CD14-positive monocyte (primary cell): ENCODE data around the gene CTSA. TPM values are rescaled to one million over a fixed set of nuclear protein-coding genes. Genes with fewer than 3 reads are reported as not detected.

Source experiments
- DNase-seq, 3 donors: peaks; one replicate each; pipeline ENCODE4 v3.0.0-alpha.2; 2011 to 2022
- H2AFZ ChIP-seq: 2 replicates; pipeline ENCODE4 v1.6.0; 2012; ENCODE audit warnings: mild to moderate bottlenecking, low read depth, low read length, inconsistent platforms; ENCODE audit not compliant: insufficient read depth, poor library complexity, severe bottlenecking
- H3K27ac ChIP-seq, 2 donors: 1 replicate in 1 of 2; 2 replicates in 1 of 2; pipeline ENCODE4 v1.5.1; 2012 to 2013; ENCODE audit warnings: low read length in 2 of 2, control low read depth in 1 of 2, inconsistent platforms in 1 of 2, low read depth in 1 of 2, mild to moderate bottlenecking in 1 of 2
- H3K27me3 ChIP-seq, 2 donors: one replicate each; pipeline versions ENCODE4 v1.6.0 to v1.6.1; 2011 to 2013; ENCODE audit warnings: low read length in 2 of 2; ENCODE audit not compliant: control insufficient read depth in 2 of 2, insufficient read depth in 2 of 2
- H3K36me3 ChIP-seq, 2 donors: replicated peaks in 1 of 2; 1 replicate in 1 of 2; 2 replicates in 1 of 2; pipeline versions ENCODE4 v1.5.1 to v1.6.1; 2012 to 2013; ENCODE audit warnings: low read length in 2 of 2, control low read depth in 1 of 2, inconsistent platforms in 1 of 2, mild to moderate bottlenecking in 1 of 2; ENCODE audit not compliant: insufficient read depth in 2 of 2, control insufficient read depth in 1 of 2
- H3K4me1 ChIP-seq, 2 donors: 1 replicate in 1 of 2; 2 replicates in 1 of 2; pipeline versions ENCODE4 v1.5.1 to v1.6.1; 2012 to 2013; ENCODE audit warnings: low read length in 2 of 2, control low read depth in 1 of 2, inconsistent platforms in 1 of 2, mild to moderate bottlenecking in 1 of 2, moderate library complexity in 1 of 2; ENCODE audit not compliant: insufficient read depth in 2 of 2, control insufficient read depth in 1 of 2
- H3K4me2 ChIP-seq: replicated peaks from 2 replicates; pipeline ENCODE3; 2012; ENCODE audit warnings: low read length, moderate library complexity, mild to moderate bottlenecking; ENCODE audit not compliant: poor library complexity, severe bottlenecking; ENCODE audit errors: extremely low read depth
- H3K4me3 ChIP-seq, 3 experiments: fragments of 200-600 bp in 1 of 3; sonication (generic) in 1 of 3; replicated peaks in 1 of 3; 1 replicate in 2 of 3; 2 replicates in 1 of 3; pipeline ENCODE4 v1.5.1; 2011 to 2013; ENCODE audit warnings: low read length in 3 of 3, mild to moderate bottlenecking in 3 of 3, control low read depth in 2 of 3, low read depth in 2 of 3, inconsistent platforms in 1 of 3, moderate library complexity in 1 of 3
- H3K79me2 ChIP-seq: 2 replicates; pipeline ENCODE4 v1.6.0; 2012; ENCODE audit warnings: mild to moderate bottlenecking, control low read depth, inconsistent platforms, low read length, moderate library complexity; ENCODE audit not compliant: insufficient read depth
- H3K9ac ChIP-seq: 2 replicates; pipeline ENCODE4 v1.6.0; 2017; ENCODE audit warnings: low read length, mild to moderate bottlenecking; ENCODE audit not compliant: insufficient read depth, poor library complexity, severe bottlenecking
- H3K9me3 ChIP-seq, 2 donors: replicated peaks in 1 of 2; 1 replicate in 1 of 2; 2 replicates in 1 of 2; pipeline versions ENCODE4 v1.5.1 to v1.6.1; 2012 to 2013; ENCODE audit warnings: low read length in 2 of 2, control low read depth in 1 of 2; ENCODE audit not compliant: control insufficient read depth in 1 of 2, insufficient read depth in 1 of 2
- H4K20me1 ChIP-seq: 2 replicates; pipeline ENCODE4 v1.6.0; 2012; ENCODE audit warnings: mild to moderate bottlenecking, low read length, control low read depth, moderate library complexity; ENCODE audit not compliant: insufficient read depth
- H3K27ac Mint-ChIP-seq, 7 donors: one replicate each; pipeline ENCODE4 v1.8.0; 2020; ENCODE audit warnings: mild to moderate bottlenecking in 7 of 7, mixed read lengths in 7 of 7, moderate library complexity in 6 of 7, inconsistent platforms in 2 of 7
- H3K27me3 Mint-ChIP-seq, 3 donors: one replicate each; pipeline ENCODE4 v1.8.0; 2021 to 2022; ENCODE audit warnings: low read depth in 3 of 3, mild to moderate bottlenecking in 3 of 3, mixed read lengths in 3 of 3, moderate library complexity in 3 of 3, inconsistent platforms in 1 of 3
- H3K36me3 Mint-ChIP-seq, 2 donors: one replicate each; pipeline ENCODE4 v1.8.0; 2020; ENCODE audit warnings: mixed read lengths in 2 of 2, inconsistent platforms in 1 of 2, mild to moderate bottlenecking in 1 of 2
- H3K4me1 Mint-ChIP-seq: one replicate; pipeline ENCODE4 v1.8.0; 2020; ENCODE audit warnings: mild to moderate bottlenecking, mixed read lengths
- H3K4me3 Mint-ChIP-seq, 2 donors: one replicate each; pipeline ENCODE4 v1.8.0; 2020; ENCODE audit warnings: mild to moderate bottlenecking in 2 of 2, mixed read lengths in 2 of 2, moderate library complexity in 1 of 2
- H3K9me3 Mint-ChIP-seq, 7 donors: one replicate each; pipeline ENCODE4 v1.8.0; 2020 to 2022; ENCODE audit warnings: mixed read lengths in 7 of 7, mild to moderate bottlenecking in 6 of 7, moderate library complexity in 6 of 7, inconsistent platforms in 2 of 7
- CTCF ChIP-seq: fragments of 200-600 bp; IDR thresholded peaks from one replicate; pipeline ENCODE4 v1.8.0; 2022; ENCODE audit warnings: antibody characterized with exemption, mild to moderate bottlenecking
- WGBS: methylation state at CpG from one replicate; pipeline ENCODE4 v1.1.5; 2013; ENCODE audit warnings: missing lambda C conversion rate; ENCODE audit not compliant: insufficient coverage; 5-methylcytosine and 5-hydroxymethylcytosine counted together
- intact Hi-C, 2 donors: fragments of 100-400 bp; cut with micrococcal nuclease; formaldehyde crosslinking; loops; one replicate each; pipeline versions ENCODE4 v1.15.0 to v1.15.1; 2023
- polyA plus RNA-seq, 3 donors: library from polyadenylated mRNA; depleted of rRNA in 1 of 3; unstranded in 2 of 3; stranded (reverse) in 1 of 3; fragments of 300-500 nt in 2 of 3; fragments of >200 nt in 1 of 3; fragmentation: Illumina TruSeq in 2 of 3; gene quantifications; 1 replicate in 2 of 3; 2 replicates in 1 of 3; pipeline ENCODE4 v1.2.3, GENCODE V29; 2012 to 2021

CTSA gene
- polyA plus RNA-seq, 3 donors: 279 to 489 (median 366) TPM

GRCh38 chr20:45905505-45906079, 14.5 kb downstream of the CTSA start:
- 100% methylated on average over 3 of the region's 8 CpGs for WGBS
- H3K4me3 ChIP-seq: no peak overlapping the region
- Mint-ChIP-seq H3K27me3 (peaks cover 0 to 2% (median 0%) of the 10 kb centered on the region in 3 donors), H3K4me1 (peaks cover 21% of the 10 kb centered on the region), H3K36me3 (no peaks in the 10 kb centered on the region), H3K27ac (no peak overlapping the region), H3K4me3 (no peak overlapping the region), H3K9me3 (no peaks in the 10 kb centered on the region)
- DNase-seq: no peak
- H3K9me3 ChIP-seq: no peaks in the 10 kb centered on the region
- H3K36me3 ChIP-seq: no peaks in the 10 kb centered on the region
- no peak overlapping the region for H3K9ac ChIP-seq
- H3K79me2 ChIP-seq: no peaks in the 10 kb centered on the region
- no peaks in the 10 kb centered on the region for H3K27me3 ChIP-seq
- H3K4me1 ChIP-seq: peaks cover 14 to 15% of the 10 kb centered on the region in 2 donors
- no peak overlapping the region for H2AFZ ChIP-seq
- TF ChIP-seq CTCF: no peak
- no peak overlapping the region for H3K27ac ChIP-seq
- intact Hi-C loops: no loop called here
- H4K20me1 ChIP-seq: no peaks in the 10 kb centered on the region
- H3K4me2 ChIP-seq: no peak overlapping the region

- Histone ChIP-seq H3K4me1 (peaks cover 30 to 31% of the 10 kb centered on the region in 2 donors), H3K36me3 (no peaks in the 10 kb centered on the region), H3K4me3 (no peak overlapping the region), H3K9ac (no peak overlapping the region), H3K9me3 (no peaks in the 10 kb centered on the region), H3K27me3 (no peaks in the 10 kb centered on the region), H4K20me1 (no peaks in the 10 kb centered on the region), H3K4me2 (no peak overlapping the region), H3K79me2 (no peaks in the 10 kb centered on the region), H3K27ac (no peak overlapping the region), H2AFZ (no peak overlapping the region)
- no peak overlapping the region for H3K27ac Mint-ChIP-seq
- peaks cover 1 to 2% (median 2%) of the 10 kb centered on the region in 3 donors for H3K27me3 Mint-ChIP-seq
- H3K4me1 Mint-ChIP-seq: peaks cover 36% of the 10 kb centered on the region
- intact Hi-C loops: no loop called here
- H3K36me3 Mint-ChIP-seq: peaks cover 0 to 1% of the 10 kb centered on the region in 2 donors
- no peak for DNase-seq
- H3K9me3 Mint-ChIP-seq: peaks cover 0 to 3% (median 0%) of the 10 kb centered on the region in 7 donors
- 95% methylated on average over 12 of the region's 17 CpGs for WGBS
- no peak for TF ChIP-seq CTCF
- H3K4me3 Mint-ChIP-seq: no peak overlapping the region
Measured at GRCh38 chr20:45907219-45907948, 16.2 kb downstream of the CTSA start.
